HCT116 (cell line): ENCODE measurements around the gene CNTFR.

Source experiments
- EZH2 ChIP-seq: fragments of 200-600 bp; sonication (generic); IDR thresholded peaks from 2 replicates; pipeline ENCODE4 v1.6.1; 2017; ENCODE audit warnings: antibody characterized with exemption, mixed run types
- JUND ChIP-seq: IDR thresholded peaks from 2 replicates; pipeline ENCODE4 v1.6.1; 2012
- TCF7L2 ChIP-seq: IDR thresholded peaks from 2 replicates; pipeline ENCODE4 v1.7.0; 2011; ENCODE audit warnings: borderline replicate concordance, inconsistent platforms; ENCODE audit not compliant: insufficient read depth, insufficient read length; ENCODE audit errors: extremely low read depth
- TF ChIP-seq, protein P1 (sequence below), 3 experiments: fragments of 200-600 bp in 1 of 3; sonication (generic) in 1 of 3; IDR thresholded peaks in 2 of 3; conservative IDR thresholded peaks in 1 of 3; 2 replicates each; pipeline ENCODE4 v1.5.1; 2012 to 2017; ENCODE audit warnings: low read depth in 2 of 3, low read length in 2 of 3, antibody characterized with exemption in 1 of 3, borderline replicate concordance in 1 of 3, control low read depth in 1 of 3, mild to moderate bottlenecking in 1 of 3, mixed read lengths in 1 of 3, mixed run types in 1 of 3, moderate library complexity in 1 of 3; ENCODE audit not compliant: insufficient read depth in 1 of 3

DNA sequence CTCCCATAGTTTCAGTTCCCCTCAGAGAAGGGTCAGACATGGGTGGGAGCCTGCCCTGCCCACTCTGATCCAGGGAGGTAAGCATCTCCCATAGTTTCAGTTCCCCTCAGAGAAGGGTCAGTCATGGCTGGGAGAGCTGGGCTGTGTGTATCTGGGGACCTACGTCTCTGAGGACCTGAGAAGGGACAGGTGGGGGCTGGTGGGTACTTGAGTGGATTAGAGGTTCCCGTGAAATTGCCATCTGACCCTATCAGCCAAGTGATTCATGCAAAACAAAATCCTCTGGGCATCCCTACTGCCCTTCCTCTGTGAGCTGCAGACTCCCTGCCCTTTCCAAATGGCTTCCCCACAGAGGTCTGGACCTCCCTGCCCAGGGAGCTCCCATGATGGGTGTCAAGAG, 70.6 kb downstream of the CNTFR start:
- TF ChIP-seq TCF7L2 (no peak), JUND (no peak), EZH2 (no peak)
- TF ChIP-seq, protein P1, sequence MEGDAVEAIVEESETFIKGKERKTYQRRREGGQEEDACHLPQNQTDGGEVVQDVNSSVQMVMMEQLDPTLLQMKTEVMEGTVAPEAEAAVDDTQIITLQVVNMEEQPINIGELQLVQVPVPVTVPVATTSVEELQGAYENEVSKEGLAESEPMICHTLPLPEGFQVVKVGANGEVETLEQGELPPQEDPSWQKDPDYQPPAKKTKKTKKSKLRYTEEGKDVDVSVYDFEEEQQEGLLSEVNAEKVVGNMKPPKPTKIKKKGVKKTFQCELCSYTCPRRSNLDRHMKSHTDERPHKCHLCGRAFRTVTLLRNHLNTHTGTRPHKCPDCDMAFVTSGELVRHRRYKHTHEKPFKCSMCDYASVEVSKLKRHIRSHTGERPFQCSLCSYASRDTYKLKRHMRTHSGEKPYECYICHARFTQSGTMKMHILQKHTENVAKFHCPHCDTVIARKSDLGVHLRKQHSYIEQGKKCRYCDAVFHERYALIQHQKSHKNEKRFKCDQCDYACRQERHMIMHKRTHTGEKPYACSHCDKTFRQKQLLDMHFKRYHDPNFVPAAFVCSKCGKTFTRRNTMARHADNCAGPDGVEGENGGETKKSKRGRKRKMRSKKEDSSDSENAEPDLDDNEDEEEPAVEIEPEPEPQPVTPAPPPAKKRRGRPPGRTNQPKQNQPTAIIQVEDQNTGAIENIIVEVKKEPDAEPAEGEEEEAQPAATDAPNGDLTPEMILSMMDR (IDR thresholded peaks at IDR 0.05 in 2 of 3, conservative IDR thresholded peaks at IDR 0.05 in 1 of 3; ENCODE audit: borderline replicate concordance in 1 of 3, insufficient read depth in 1 of 3, low read depth in 2 of 3, low read length in 2 of 3), result no peak
